HepG2 (cell line): ENCODE measurements around the gene MARS1. TPM values are rescaled to one million over a fixed set of nuclear protein-coding genes. Genes with fewer than 3 reads are reported as not detected.

Experiments used
- GFI1 ChIP-seq: sonication (generic); formaldehyde crosslinking; IDR thresholded peaks from 2 replicates; pipeline ENCODE4 v1.5.0; 2020; ENCODE audit warnings: missing genetic modification reagents, mild to moderate bottlenecking, borderline replicate concordance
- HDAC2 ChIP-seq: sonication (generic); formaldehyde crosslinking; IDR thresholded peaks from 2 replicates; pipeline ENCODE4 v1.4.0; 2020; ENCODE audit warnings: missing genetic modification reagents
- HNF4A ChIP-seq: sonication (generic); formaldehyde crosslinking; IDR thresholded peaks from 2 replicates; pipeline ENCODE4 v1.4.0; 2020; ENCODE audit warnings: missing genetic modification reagents
- HNRNPL ChIP-seq: fragments of 200-400 bp; formaldehyde crosslinking; IDR thresholded peaks from 2 replicates; pipeline ENCODE4 v1.6.1; 2017; ENCODE audit warnings: mild to moderate bottlenecking, low read depth, low read length
- MED13 ChIP-seq: sonication (generic); formaldehyde crosslinking; IDR thresholded peaks from 2 replicates; pipeline ENCODE4 v1.5.0; 2020; ENCODE audit warnings: missing genetic modification reagents
- MLXIP ChIP-seq: sonication (generic); formaldehyde crosslinking; IDR thresholded peaks from 2 replicates; pipeline ENCODE4 v1.9.0; 2021; ENCODE audit warnings: missing genetic modification reagents, borderline replicate concordance
- MYPOP ChIP-seq: sonication (generic); formaldehyde crosslinking; IDR thresholded peaks from 2 replicates; pipeline ENCODE4 v1.8.1; 2023; ENCODE audit warnings: mild to moderate bottlenecking, moderate library complexity, missing genetic modification reagents
- NFKB2 ChIP-seq: sonication (generic); formaldehyde crosslinking; IDR thresholded peaks from 2 replicates; pipeline ENCODE4 v1.4.0; 2020; ENCODE audit warnings: missing genetic modification reagents, borderline replicate concordance
- POLR2A ChIP-seq, 2 experiments: IDR thresholded peaks; 2 replicates each; pipeline ENCODE4 v1.6.1; 2011; ENCODE audit warnings: low read depth in 2 of 2, low read length in 2 of 2, mild to moderate bottlenecking in 1 of 2, moderate library complexity in 1 of 2; ENCODE audit not compliant: insufficient read depth in 1 of 2
- POLR2AphosphoS5 ChIP-seq: IDR thresholded peaks from 2 replicates; pipeline ENCODE4 v1.6.1; 2012; ENCODE audit warnings: low read depth, low read length
- SYNCRIP ChIP-seq: fragments of 200-400 bp; formaldehyde crosslinking; IDR thresholded peaks from 2 replicates; pipeline ENCODE4 v1.6.1; 2018; ENCODE audit warnings: mild to moderate bottlenecking, low read depth, low read length; ENCODE audit not compliant: insufficient read depth
- TARDBP ChIP-seq: sonication (generic); formaldehyde crosslinking; IDR thresholded peaks from 2 replicates; pipeline ENCODE4 v1.8.0; 2022; ENCODE audit warnings: mild to moderate bottlenecking, missing genetic modification reagents
- ZFP41 ChIP-seq: sonication (generic); formaldehyde crosslinking; IDR thresholded peaks from 2 replicates; pipeline ENCODE4 v1.4.0; 2020; ENCODE audit warnings: mild to moderate bottlenecking, missing genetic modification reagents, borderline replicate concordance
- ZNF225 ChIP-seq: sonication (generic); formaldehyde crosslinking; IDR thresholded peaks from 2 replicates; pipeline ENCODE4 v1.4.0; 2020; ENCODE audit warnings: mild to moderate bottlenecking, missing genetic modification reagents
- ZNF282 ChIP-seq: fragments of 450-650 bp; IDR thresholded peaks from 2 replicates; pipeline ENCODE4 v1.6.1; 2018; ENCODE audit not compliant: partially characterized antibody
- ZNF550 ChIP-seq: sonication (generic); formaldehyde crosslinking; IDR thresholded peaks from 2 replicates; pipeline ENCODE4 v1.4.0; 2020; ENCODE audit warnings: mild to moderate bottlenecking, missing genetic modification reagents, borderline replicate concordance
- ZNF761 ChIP-seq: sonication (generic); formaldehyde crosslinking; conservative IDR thresholded peaks from 2 replicates; pipeline ENCODE4 v1.4.0; 2020; ENCODE audit warnings: mild to moderate bottlenecking, missing genetic modification reagents
- polyA plus RNA-seq, 8 experiments: library from polyadenylated mRNA; depleted of rRNA in 3 of 8; stranded (reverse) in 7 of 8; unstranded in 1 of 8; fragments of >200 nt; fragmentation: Illumina TruSeq in 4 of 8; extraction: Trizol in 4 of 8; gene quantifications; 2 replicates each; pipeline versions ENCODE4 v1.2.1 to v1.2.3, GENCODE V29; 2011 to 2016; ENCODE audit warnings: low read depth in 4 of 8, missing spikeins in 1 of 8, mixed read lengths in 1 of 8; ENCODE audit not compliant: insufficient read depth in 1 of 8
- total RNA-seq, 5 experiments: library from RNA; depleted of rRNA; stranded (reverse); fragments of >200 nt; fragmentation: Illumina TruSeq; extraction: Trizol; gene quantifications; 2 replicates each; pipeline ENCODE4 v1.2.3, GENCODE V29; 2016; ENCODE audit warnings: low read depth in 1 of 5
- TF ChIP-seq, protein P1 (sequence below): sonication (generic); formaldehyde crosslinking; IDR thresholded peaks from 2 replicates; pipeline ENCODE4 v1.8.1; 2023; ENCODE audit warnings: missing genetic modification reagents, inconsistent platforms, borderline replicate concordance
- TF ChIP-seq, protein P2 (sequence below), 2 experiments: sonication (generic) in 1 of 2; formaldehyde crosslinking in 1 of 2; IDR thresholded peaks; 2 replicates each; pipeline versions ENCODE4 v1.4.0 to v1.6.1; 2018 to 2020; ENCODE audit warnings: missing genetic modification reagents in 2 of 2, borderline replicate concordance in 1 of 2, low read depth in 1 of 2, mild to moderate bottlenecking in 1 of 2, missing biosample characterization in 1 of 2

The MARS1 gene
- total and polyA plus RNA-seq, 2 of the 13 experiments (the other 11 are each of a cell fraction or from before 2014, with no cell fraction given): 115 to 181 TPM

GRCh38 chr12:57455374-57456144, 32.3 kb upstream of the MARS1 start (continued):
- TF ChIP-seq TARDBP (no peak), HDAC2 (no peak), MYPOP (no peak), ZNF761 (CRISPR knock-in tag) (0 out of 2 replicates have a peak, but pooled peaks have one; percentile 32), ZFP41 (no peak), GFI1 (no peak), MLXIP (CRISPR knock-in tag) (no peak), NFKB2 (CRISPR knock-in tag) (peak; percentile 12; the same call in 1 of the 2 replicates), SYNCRIP (no peak), POLR2A (IDR thresholded peaks at IDR 0.05; ENCODE audit: insufficient read depth in 1 of 2, low read depth in 2 of 2, low read length in 2 of 2) (peak in 1 of 2 experiments; percentile 5; a peak in 1 of 4 replicates), ZNF225 (peak; percentile 38; the same call in 1 of the 2 replicates), MED13 (CRISPR knock-in tag) (0 out of 2 replicates have a peak, but pooled peaks have one; percentile 13), ZNF550 (0 out of 2 replicates have a peak, but pooled peaks have one; percentile 53), HNF4A (CRISPR knock-in tag) (no peak), ZNF282 (no peak), HNRNPL (0 out of 2 replicates have a peak, but pooled peaks have one; percentile 0), POLR2AphosphoS5 (peak; percentile 2; the same call in 1 of the 2 replicates)
- TF ChIP-seq, protein P1, sequence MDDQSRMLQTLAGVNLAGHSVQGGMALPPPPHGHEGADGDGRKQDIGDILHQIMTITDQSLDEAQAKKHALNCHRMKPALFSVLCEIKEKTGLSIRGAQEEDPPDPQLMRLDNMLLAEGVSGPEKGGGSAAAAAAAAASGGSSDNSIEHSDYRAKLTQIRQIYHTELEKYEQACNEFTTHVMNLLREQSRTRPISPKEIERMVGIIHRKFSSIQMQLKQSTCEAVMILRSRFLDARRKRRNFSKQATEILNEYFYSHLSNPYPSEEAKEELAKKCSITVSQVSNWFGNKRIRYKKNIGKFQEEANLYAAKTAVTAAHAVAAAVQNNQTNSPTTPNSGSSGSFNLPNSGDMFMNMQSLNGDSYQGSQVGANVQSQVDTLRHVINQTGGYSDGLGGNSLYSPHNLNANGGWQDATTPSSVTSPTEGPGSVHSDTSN: no peak
- TF ChIP-seq, protein P2, sequence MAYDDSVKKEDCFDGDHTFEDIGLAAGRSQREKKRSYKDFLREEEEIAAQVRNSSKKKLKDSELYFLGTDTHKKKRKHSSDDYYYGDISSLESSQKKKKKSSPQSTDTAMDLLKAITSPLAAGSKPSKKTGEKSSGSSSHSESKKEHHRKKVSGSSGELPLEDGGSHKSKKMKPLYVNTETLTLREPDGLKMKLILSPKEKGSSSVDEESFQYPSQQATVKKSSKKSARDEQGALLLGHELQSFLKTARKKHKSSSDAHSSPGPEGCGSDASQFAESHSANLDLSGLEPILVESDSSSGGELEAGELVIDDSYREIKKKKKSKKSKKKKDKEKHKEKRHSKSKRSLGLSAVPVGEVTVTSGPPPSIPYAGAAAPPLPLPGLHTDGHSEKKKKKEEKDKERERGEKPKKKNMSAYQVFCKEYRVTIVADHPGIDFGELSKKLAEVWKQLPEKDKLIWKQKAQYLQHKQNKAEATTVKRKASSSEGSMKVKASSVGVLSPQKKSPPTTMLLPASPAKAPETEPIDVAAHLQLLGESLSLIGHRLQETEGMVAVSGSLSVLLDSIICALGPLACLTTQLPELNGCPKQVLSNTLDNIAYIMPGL (CRISPR knock-in tag; IDR thresholded peaks at IDR 0.05; ENCODE audit: borderline replicate concordance in 1 of 2, low read depth in 1 of 2): peak in 1 of 2 experiments; percentile 7; a peak in 1 of 4 replicates
